Measurements from ENCODE around the gene ARHGEF17.

The ARHGEF17 gene

GRCh38 chr11:73290536-73290935, 17.5 kb upstream of the ARHGEF17 start:
- in situ Hi-C loops (cut with MboI; ENCODE audit: low sequenced_read_pairs) = no loop called here

GRCh38 chr11:73291196-73291595, 16.9 kb upstream of the ARHGEF17 start:
- in situ Hi-C loops (cut with MboI; ENCODE audit: low sequenced_read_pairs) = no loop called here

- in situ Hi-C loops (cut with MboI; ENCODE audit: low sequenced_read_pairs) = no loop called here
Observed at GRCh38 chr11:73291781-73292524, 16.1 kb upstream of the ARHGEF17 start.

GRCh38 chr11:73292525-73292894, 15.6 kb upstream of the ARHGEF17 start:
- in situ Hi-C loops (cut with MboI; ENCODE audit: low sequenced_read_pairs) = no loop called here

GRCh38 chr11:73293356-73293936, 14.6 kb upstream of the ARHGEF17 start:
- in situ Hi-C loops (cut with MboI; ENCODE audit: low sequenced_read_pairs) = no loop called here

- in situ Hi-C loops (cut with MboI; ENCODE audit: low sequenced_read_pairs) = loop anchor here (5.0 kb wide), 1 partner anchor 43 kb away; no protein-coding TSS in a partner anchor
Observed at GRCh38 chr11:73294604-73295003, 13.5 kb upstream of the ARHGEF17 start.

- in situ Hi-C loops (cut with MboI; ENCODE audit: low sequenced_read_pairs) = loop anchor here (5.0 kb wide), 1 partner anchor 42 kb away; no protein-coding TSS in a partner anchor
Observed at GRCh38 chr11:73295241-73295995, 12.7 kb upstream of the ARHGEF17 start.

GRCh38 chr11:73295996-73296318, 12.1 kb upstream of the ARHGEF17 start:
- in situ Hi-C loops (cut with MboI; ENCODE audit: low sequenced_read_pairs) = loop anchor here (5.0 kb wide), 1 partner anchor 41 kb away; no protein-coding TSS in a partner anchor

- in situ Hi-C loops (cut with MboI; ENCODE audit: low sequenced_read_pairs) = loop anchor here (5.0 kb wide), 1 partner anchor 41 kb away; no protein-coding TSS in a partner anchor
Observed at GRCh38 chr11:73296501-73297230, 11.4 kb upstream of the ARHGEF17 start.

GRCh38 chr11:73297231-73297590, 10.9 kb upstream of the ARHGEF17 start:
- in situ Hi-C loops (cut with MboI; ENCODE audit: low sequenced_read_pairs) = loop anchor here (5.0 kb wide), 1 partner anchor 40 kb away; no protein-coding TSS in a partner anchor

- in situ Hi-C loops (cut with MboI; ENCODE audit: low sequenced_read_pairs) = loop anchor here (5.0 kb wide), 1 partner anchor 40 kb away; no protein-coding TSS in a partner anchor
Observed at GRCh38 chr11:73297702-73298101, 10.4 kb upstream of the ARHGEF17 start.

- in situ Hi-C loops (cut with MboI; ENCODE audit: low sequenced_read_pairs) = loop anchor here (5.0 kb wide), 1 partner anchor 39 kb away; no protein-coding TSS in a partner anchor
Observed at GRCh38 chr11:73298233-73298632, 9.8 kb upstream of the ARHGEF17 start.

- in situ Hi-C loops (cut with MboI; ENCODE audit: low sequenced_read_pairs) = loop anchor here (5.0 kb wide), 1 partner anchor 38 kb away; no protein-coding TSS in a partner anchor
Observed at GRCh38 chr11:73299751-73300150, 8.3 kb upstream of the ARHGEF17 start.

- in situ Hi-C loops (cut with MboI; ENCODE audit: low sequenced_read_pairs) = no loop called here
Observed at GRCh38 chr11:73306069-73306841, 1.8 kb upstream of the ARHGEF17 start.

- in situ Hi-C loops (cut with MboI; ENCODE audit: low sequenced_read_pairs) = no loop called here
Observed at GRCh38 chr11:73306977-73307322, 1.1 kb upstream of the ARHGEF17 start.

GRCh38 chr11:73307323-73308002, 613 bp upstream of the ARHGEF17 start:
- in situ Hi-C loops (cut with MboI; ENCODE audit: low sequenced_read_pairs) = no loop called here

GRCh38 chr11:73308961-73309919, 1.2 kb downstream of the ARHGEF17 start:
- in situ Hi-C loops (cut with MboI; ENCODE audit: low sequenced_read_pairs) = no loop called here

- in situ Hi-C loops (cut with MboI; ENCODE audit: low sequenced_read_pairs) = no loop called here
Observed at GRCh38 chr11:73310076-73310475, 2.0 kb downstream of the ARHGEF17 start.
